ENCODE results near the gene DGCR2.
"Not testable (repeated sequence)": the region's sequence is repeated elsewhere in the genome, so short reads cannot be mapped to it uniquely, and the experiment has no call there.

The DGCR2 gene

GRCh38 chr22:18988958-18989357, 133.3 kb downstream of the DGCR2 start:
- DNase-seq (ENCODE audit: low read depth, low spot score) = no peak
- Histone ChIP-seq H3K27me3 (ENCODE audit: insufficient read depth, insufficient read length) (no peaks in the 10 kb centered on the region), H3K36me3 (ENCODE audit: insufficient read depth, insufficient read length, low read length) (peaks cover 6% of the 10 kb centered on the region), H3K9me3 (ENCODE audit: insufficient read depth, low read length) (no peaks in the 10 kb centered on the region), H3K4me3 (ENCODE audit: insufficient read length, low read depth) (no peak overlapping the region), H3K4me1 (ENCODE audit: insufficient read depth, insufficient read length) (no peaks in the 10 kb centered on the region), H3K9ac (ENCODE audit: insufficient read length, low read depth) (no peak overlapping the region)
- no peak for TF ChIP-seq YY1 (IDR thresholded peaks at IDR 0.05; ENCODE audit: insufficient read depth, insufficient read length)
- no peak for TF ChIP-seq ZNF274 (IDR thresholded peaks at IDR 0.05; ENCODE audit: low read depth, low read length)
- no peak for TF ChIP-seq SUZ12 (IDR thresholded peaks at IDR 0.05; ENCODE audit: extremely low read depth, insufficient read depth, insufficient read length)

DNA sequence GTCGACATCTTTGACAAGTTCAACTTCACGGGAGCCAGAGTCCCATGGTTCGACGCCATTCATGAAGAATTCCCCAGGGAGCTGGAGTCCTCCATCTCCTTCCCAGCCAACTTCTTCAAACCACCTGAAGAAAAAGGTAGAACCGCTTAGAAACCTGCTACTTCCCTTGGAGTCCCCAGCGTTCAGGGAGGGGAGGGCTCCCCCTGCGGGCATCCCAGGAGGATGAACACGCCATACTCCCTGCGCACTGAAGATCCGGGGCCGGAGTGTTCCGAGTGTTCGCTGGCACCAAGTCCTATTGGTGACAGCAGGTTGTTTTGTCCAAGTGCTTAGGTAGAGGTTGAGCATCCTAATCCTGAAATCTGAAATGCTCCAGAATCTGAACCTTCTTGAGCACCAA, 134.4 kb downstream of the DGCR2 start:
- no peak overlapping the region for H3K4me3 ChIP-seq (ENCODE audit: insufficient read length, low read depth)
- TF ChIP-seq ZNF274 (IDR thresholded peaks at IDR 0.05; ENCODE audit: low read depth, low read length) = no peak
- TF ChIP-seq YY1 (IDR thresholded peaks at IDR 0.05; ENCODE audit: insufficient read depth, insufficient read length) = no peak
- TF ChIP-seq SUZ12 (IDR thresholded peaks at IDR 0.05; ENCODE audit: extremely low read depth, insufficient read depth, insufficient read length) = no peak
- H3K27me3 ChIP-seq (ENCODE audit: insufficient read depth, insufficient read length) = no peaks in the 10 kb centered on the region
- H3K9me3 ChIP-seq (ENCODE audit: insufficient read depth, low read length) = no peaks in the 10 kb centered on the region
- H3K4me1 ChIP-seq (ENCODE audit: insufficient read depth, insufficient read length) = no peaks in the 10 kb centered on the region
- H3K9ac ChIP-seq (ENCODE audit: insufficient read length, low read depth) = no peak overlapping the region
- peaks cover 6% of the 10 kb centered on the region for H3K36me3 ChIP-seq (ENCODE audit: insufficient read depth, insufficient read length, low read length)
- no peak for DNase-seq (ENCODE audit: low read depth, low spot score)

DNA sequence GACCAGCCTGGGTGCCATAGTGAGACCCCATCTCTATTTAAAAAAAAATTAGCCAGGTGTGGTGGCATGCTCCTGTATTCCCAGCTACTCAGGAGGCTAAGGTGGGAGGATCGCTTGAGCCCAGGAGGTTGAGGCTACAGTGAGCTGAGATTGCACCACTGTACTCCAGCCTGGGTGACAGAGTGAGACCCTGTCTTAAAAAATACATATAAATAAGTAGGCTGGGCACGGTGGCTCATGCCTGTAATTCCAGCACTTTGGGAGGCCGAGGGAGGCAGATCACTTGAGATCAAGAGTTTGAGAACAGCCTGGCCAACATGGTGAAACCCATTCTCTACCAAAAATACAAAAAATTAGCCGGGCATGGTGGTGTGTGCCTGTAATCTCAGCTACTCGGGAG, 135.1 kb downstream of the DGCR2 start:
- H3K9me3 ChIP-seq (ENCODE audit: insufficient read depth, low read length); H3K36me3 ChIP-seq (ENCODE audit: insufficient read depth, insufficient read length, low read length); H3K4me3 ChIP-seq (ENCODE audit: insufficient read length, low read depth); H3K9ac ChIP-seq (ENCODE audit: insufficient read length, low read depth); DNase-seq (ENCODE audit: low read depth, low spot score); H3K4me1 ChIP-seq (ENCODE audit: insufficient read depth, insufficient read length); H3K27me3 ChIP-seq (ENCODE audit: insufficient read depth, insufficient read length): not testable (repeated sequence)
